Fibroblast of skin of left quadriceps (primary cell): ENCODE data around the gene SCP2.

Source experiments
- DNase-seq, 2 experiments: peaks; one replicate each; pipeline ENCODE4 v3.0.0-alpha.2; 2013; ENCODE audit warnings: low read depth in 2 of 2

The SCP2 gene

GRCh38 chr1:52927212-52928014, at the start of gene SCP2:
Gene SCP2, plus strand, starts transcription at chr1:52927276. Its CDS starts 121 bp downstream, at chr1:52927397.
- DNase-seq, result peak; percentile 24 to 45

- DNase-seq, result no peak
Measured at GRCh38 chr1:52877554-52877953, 49.5 kb upstream of the SCP2 start.

GRCh38 chr1:52880206-52880605, 46.9 kb upstream of the SCP2 start:
- no peak for DNase-seq

DNA sequence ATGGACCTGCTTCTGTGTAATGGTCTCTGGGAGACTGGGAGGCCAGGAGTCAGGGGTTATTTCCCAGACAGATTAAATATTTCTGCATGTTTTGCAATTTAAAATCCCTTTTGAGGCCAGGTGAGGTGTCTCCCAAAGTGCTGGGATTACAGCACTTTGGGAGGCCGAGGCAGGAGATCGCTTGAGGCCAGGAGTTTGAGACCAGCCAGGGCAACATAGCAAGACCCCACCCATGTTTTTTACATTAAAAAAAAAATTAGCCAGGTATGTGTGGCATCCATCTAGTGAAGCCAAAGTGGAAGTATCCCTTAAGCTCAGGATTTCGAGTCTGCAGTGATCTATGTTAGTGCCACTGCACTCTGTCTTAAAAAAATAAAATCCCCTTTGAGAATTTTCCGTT, 39.6 kb upstream of the SCP2 start:
- DNase-seq, result no peak

DNA sequence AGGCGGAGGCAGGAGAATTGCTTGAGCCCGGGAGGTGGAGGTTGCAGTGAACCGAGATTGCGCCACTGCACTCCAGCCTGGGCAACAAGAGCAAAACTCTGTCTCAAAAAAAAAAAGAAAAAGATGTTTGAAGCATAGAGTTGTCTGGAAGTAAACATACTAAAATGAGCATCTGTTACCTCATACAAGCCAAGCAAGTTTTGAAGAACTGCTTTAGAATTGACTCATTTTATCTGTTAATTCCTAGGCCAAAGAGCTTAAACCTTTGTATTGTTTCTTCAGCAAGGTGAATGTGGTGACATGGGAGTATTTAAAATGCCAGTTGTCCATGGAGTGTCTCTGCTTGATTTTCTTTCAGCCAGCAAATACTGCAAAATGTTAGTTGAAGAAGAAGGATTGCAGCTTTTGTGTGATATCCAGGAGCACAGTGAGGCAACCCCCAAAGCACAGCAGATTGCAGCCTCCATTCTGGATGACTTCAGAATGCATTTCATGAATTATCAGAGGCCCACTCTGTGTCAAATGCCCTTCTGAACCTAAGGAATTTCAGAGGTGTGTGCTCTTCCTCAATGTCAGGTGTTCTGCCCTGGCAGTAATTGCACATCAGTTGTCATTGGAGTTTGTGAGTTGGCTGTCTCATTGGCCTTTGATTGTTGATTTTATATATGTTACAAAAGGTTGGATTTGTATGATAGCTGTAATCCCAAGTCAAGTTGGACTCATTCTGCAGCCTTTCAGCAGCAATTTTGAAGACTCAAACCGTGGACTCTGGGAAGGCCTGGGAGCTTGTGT, 34.5 kb upstream of the SCP2 start:
- no peak for DNase-seq

GRCh38 chr1:52899445-52899894, 27.6 kb upstream of the SCP2 start:
- no peak for DNase-seq

DNA sequence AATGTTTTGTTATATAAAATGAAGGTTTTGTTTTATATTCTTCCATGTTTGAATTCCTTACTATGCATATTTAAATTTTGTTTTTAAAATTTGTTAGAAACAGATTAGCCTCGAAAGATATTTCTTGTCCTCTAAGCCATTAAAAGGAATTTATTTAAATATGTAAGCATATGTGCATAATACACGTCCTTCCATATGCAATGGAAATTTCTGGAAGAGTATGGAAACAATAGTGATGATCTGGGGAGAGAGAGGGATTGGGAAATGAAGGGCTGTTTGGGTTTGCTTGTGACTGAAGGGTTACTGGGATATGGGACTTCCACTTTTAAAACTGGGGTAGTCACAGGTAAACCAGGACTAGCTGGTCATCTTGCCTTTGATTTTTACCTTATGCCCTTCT, 26.7 kb upstream of the SCP2 start:
- DNase-seq, result no peak

DNA sequence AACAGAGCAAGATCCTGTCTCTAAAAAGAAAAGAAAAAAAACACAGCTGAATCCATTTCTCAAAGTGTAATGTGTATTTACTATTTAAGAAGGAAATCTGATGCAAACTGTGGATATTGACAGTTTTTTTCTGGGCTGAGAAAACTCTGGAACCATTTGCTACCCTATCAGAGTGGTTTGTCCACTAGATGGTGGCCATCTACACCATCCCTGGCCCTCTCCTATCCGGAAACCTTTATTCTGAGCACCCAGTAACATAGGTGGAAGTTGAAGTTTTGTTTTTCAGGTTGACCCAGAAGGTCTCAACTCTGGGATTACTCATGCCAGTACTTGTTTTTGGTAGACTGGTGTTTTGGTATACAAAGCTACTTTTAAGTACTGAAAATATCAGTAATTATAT, 25.7 kb upstream of the SCP2 start:
- DNase-seq, result no peak

GRCh38 chr1:52904208-52904926, 22.7 kb upstream of the SCP2 start:
- DNase-seq, result no peak

DNA sequence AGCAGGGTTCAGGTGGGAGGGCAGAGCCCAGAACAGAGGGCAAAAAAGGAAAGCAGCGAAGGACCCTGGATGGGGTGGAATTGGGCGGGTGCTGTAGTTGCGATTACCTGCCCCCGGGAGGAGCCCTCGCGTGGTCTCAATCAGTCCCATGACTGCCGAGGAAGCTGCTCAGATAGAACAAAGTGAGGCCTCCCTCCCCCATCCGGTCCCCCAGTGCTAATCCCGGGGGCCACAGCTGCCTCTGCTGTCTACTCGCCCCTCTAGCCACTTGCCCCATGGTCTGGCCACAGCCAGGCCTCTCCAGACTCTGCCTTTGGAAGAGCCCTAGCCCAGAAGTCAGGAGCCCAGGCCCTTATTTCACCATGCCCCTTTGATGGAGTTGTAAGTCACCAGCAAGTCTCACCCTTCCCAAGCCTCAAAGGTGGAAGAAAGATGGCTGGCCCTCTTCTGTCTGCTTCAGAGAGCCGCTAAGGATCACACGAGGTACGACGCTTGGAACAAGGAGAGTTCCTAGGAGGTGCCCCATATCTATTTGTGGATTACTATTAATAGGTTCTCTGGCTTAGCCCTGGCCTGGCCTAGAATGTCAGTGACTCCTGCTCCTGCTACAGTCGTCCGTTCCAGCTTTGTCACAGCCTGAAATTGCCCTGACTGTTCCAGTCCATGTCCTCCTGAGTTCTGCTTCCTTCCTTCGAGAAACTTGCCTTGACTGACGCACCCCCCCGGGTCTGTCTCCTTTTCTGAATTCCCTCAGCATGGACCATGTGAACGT, 22.0 kb upstream of the SCP2 start:
- peak in 1 of 2 experiments; percentile 4 for DNase-seq

DNA sequence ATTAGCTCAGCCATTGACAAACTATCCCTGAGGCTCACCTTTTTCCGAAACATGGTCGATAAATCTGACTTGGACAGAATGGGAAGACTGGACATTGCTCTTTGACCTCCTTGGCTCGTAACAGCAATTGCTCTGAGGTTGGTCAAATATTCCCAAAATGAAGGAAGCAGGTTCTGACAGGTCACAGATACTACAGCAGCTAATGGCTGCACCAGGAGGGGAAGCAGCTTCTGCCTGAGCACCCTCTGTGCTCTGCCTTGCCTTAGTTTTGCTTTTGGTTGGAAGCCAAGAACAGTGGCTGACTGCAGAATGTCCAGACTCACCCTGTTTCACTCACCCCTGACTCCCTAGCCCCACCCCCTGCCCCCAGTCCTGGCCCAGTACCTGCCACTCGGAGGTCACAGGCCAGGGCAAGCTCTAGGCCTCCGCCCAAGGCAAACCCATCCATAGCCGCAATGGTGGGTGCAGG, 20.9 kb upstream of the SCP2 start:
- no peak for DNase-seq

- no peak for DNase-seq
Measured at GRCh38 chr1:52907068-52907811, 19.8 kb upstream of the SCP2 start.

- DNase-seq, result no peak
Measured at GRCh38 chr1:52907812-52908153, 19.3 kb upstream of the SCP2 start.

- DNase-seq, result no peak
Measured at GRCh38 chr1:52911541-52911940, 15.5 kb upstream of the SCP2 start.

DNA sequence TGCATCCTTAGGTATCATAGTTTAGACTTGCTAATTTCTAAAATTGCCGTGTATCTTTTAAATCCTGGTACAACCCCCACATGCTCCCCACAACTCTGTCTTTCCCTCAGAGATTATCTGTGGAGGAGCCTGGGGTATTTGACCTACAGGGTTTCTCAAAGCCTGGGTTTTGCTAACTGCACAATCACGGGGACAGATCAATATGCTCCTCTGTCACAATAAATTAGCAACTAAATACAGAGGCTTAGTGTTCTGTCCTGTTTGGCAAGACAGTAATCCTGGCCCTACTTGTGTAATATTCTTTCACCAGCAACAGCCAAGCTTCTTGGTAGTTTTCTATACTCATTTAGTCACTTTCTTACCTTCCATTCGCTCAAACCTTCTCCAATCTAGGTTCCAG, 14.1 kb upstream of the SCP2 start:
- DNase-seq, result no peak

- DNase-seq, result no peak
Measured at GRCh38 chr1:52913537-52913936, 13.5 kb upstream of the SCP2 start.

DNA sequence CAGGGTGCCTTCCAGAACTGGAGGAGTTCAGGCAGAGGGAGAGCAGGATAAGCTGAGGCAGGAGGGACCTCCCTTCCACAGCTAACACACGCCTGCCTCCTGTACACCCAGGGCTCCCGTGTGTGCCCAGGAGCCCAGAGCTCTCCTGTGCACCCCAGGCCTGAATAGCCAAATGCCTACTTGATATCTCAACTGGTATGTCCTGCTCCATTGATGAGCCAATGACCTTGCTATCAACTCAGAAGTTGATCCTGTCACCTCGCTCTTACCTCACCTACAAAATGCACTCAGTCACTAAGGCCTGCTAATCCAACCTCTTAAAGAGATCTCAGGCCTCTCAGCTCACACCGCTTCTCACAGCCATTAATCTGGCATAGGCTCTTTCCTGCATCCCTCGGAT, 12.6 kb upstream of the SCP2 start:
- no peak for DNase-seq

- DNase-seq, result no peak
Measured at GRCh38 chr1:52915211-52915854, 11.7 kb upstream of the SCP2 start.

GRCh38 chr1:52915855-52916220, 11.2 kb upstream of the SCP2 start:
- no peak for DNase-seq

- no peak for DNase-seq
Measured at GRCh38 chr1:52916241-52916975, 10.7 kb upstream of the SCP2 start.
